Stimulated activated CD4-positive, alpha-beta T cell treated with anti-CD3 and anti-CD28 coated beads, TNF-alpha, amount 100 ng/mL, for 4 hours (primary cell): ENCODE measurements around the gene RARRES2.

ENCODE experiments used
- DNase-seq, 3 experiments: peaks; one replicate each; pipeline ENCODE4 v3.0.0-alpha.2; 2020; ENCODE audit warnings: low read depth in 3 of 3

Gene RARRES2

DNA sequence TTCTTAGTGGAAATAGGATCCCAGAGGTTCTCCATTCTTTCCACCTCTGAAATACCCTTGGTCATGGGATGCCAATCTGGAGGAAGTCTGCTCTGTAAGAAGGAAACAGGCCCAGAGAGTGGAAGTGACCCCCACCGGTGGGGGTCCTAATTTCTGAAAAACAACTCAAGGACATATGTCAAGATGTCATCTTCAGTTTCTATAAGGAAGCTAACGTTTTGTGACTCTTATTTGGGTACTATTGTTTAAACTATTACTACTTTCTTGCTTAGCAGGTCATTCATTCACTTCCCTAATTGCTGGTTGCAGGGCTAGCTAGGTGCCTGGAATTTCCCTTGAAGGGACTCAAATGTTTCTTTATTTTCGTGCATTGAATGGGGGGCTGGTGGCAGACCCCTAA, 35.8 kb upstream of the RARRES2 start:
- DNase-seq, result no peak

DNA sequence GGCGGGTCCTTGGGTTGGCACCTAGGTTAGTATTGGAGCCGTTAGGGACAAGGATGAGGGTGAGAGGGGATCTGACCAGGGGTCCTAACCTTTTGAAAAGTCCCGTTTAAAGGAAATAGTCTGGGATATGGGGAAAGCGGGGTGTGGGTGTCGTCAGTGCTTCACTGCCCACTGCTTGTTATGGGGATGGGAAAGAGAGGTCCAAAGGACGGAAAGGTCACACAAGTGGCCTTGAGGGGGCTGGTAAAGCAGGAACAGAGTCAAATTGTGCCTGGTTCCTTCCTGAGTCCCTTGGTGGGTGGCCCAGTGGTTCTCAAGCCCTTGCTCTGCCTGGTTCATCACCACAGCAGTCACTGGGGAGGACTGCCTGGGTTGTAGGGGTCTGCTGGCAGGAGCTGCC, 35.1 kb upstream of the RARRES2 start:
- no peak for DNase-seq

DNA sequence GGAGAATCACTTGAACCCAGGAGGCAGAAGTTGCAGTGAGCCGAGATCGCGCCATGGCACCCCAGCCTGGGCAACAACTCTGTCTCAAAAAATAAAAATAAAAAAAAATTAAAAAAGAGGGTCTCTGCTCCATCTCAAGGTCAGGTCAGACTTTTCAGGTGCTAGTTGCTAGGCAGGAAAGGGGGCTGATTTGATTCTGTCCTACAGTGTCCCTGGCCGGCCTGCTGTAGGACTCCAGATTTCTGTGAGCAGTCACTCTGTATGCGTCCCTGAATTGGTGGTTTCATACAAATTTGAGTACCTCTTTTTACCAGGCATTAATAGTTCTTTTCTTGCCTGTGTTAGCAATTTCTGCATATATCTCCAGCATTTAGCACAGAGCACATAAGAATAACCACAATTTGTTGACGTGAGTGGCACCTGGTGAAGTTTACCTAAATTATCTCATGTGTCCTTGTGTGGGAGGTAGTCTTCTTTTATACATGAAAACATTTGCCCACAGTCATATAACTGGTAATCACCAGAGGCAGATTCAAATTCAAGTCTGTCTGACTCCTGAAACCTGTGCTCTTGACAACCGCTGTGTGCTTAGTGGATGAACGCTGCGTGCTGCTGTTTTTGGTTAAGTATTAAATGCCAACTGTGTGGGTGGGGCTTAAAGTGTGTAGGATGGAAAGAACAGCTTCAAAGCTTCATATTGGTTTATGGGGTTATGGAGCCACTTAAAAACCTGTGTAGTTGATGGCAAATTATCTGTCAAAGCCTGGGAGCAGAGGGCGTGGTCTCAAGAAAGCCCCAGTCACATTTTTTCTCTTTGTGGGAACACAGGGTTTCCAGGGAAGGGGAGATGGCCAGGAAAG, 34.5 kb upstream of the RARRES2 start:
- peak in 1 of 3 experiments; percentile 38 for DNase-seq

- no peak for DNase-seq
Measured at GRCh38 chr7:150374472-150374871, 33.0 kb upstream of the RARRES2 start.

GRCh38 chr7:150374026-150374425, 32.6 kb upstream of the RARRES2 start:
- DNase-seq, result no peak

- DNase-seq, result no peak
Measured at GRCh38 chr7:150373049-150373801, 31.8 kb upstream of the RARRES2 start.

GRCh38 chr7:150372271-150373048, 31.0 kb upstream of the RARRES2 start:
- DNase-seq, result no peak

DNA sequence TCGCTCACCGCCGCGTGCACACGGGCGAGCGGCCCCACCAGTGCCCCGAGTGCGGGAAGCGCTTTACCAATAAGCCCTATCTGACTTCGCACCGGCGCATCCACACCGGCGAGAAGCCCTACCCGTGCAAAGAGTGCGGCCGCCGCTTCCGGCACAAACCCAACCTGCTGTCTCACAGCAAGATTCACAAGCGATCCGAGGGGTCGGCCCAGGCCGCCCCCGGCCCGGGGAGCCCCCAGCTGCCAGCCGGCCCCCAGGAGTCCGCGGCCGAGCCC, 30.5 kb upstream of the RARRES2 start:
- no peak for DNase-seq

DNA sequence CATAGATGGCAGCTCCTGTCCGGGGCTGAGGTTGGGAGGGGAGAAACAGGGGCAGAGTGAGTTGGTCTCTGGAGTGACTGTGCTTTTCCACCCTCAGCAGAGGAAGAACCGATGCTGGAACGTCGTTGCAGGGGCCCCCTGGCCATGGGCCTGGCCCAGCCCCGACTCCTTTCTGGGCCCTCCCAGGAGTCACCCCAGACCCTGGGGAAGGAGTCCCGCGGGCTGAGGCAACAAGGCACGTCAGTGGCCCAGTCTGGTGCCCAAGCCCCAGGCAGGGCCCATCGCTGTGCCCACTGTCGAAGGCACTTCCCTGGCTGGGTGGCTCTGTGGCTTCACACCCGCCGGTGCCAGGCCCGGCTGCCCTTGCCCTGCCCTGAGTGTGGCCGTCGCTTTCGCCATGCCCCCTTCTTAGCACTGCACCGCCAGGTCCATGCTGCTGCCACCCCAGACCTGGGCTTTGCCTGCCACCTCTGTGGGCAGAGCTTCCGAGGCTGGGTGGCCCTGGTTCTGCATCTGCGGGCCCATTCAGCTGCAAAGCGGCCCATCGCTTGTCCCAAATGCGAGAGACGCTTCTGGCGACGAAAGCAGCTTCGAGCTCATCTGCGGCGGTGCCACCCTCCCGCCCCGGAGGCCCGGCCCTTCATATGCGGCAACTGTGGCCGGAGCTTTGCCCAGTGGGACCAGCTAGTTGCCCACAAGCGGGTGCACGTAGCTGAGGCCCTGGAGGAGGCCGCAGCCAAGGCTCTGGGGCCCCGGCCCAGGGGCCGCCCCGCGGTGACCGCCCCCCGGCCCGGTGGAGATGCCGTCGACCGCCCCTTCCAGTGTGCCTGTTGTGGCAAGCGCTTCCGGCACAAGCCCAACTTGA, 29.9 kb upstream of the RARRES2 start:
- no peak for DNase-seq

DNA sequence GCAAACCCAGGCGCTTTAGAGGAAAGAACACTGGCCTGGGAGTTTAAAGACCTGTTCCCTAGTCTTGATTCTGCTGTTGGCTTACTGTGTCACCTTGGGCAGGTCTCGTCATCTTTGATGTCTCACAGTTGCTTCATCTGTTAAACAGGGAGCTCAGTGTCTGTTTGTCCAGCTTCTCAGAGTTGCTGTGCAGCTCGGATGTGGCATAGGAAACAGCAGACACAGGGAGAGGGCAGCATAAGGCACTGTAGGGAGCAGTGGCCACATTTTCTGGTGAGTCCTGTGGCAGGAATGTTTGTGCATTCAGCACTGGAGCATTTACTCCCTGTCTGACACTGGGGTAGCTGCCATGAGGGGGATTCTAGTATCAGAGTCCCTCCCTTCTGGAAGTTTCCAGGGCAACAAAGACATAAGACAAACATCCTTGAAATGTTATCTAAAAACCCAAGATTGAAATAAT, 29.2 kb upstream of the RARRES2 start:
- no peak for DNase-seq

DNA sequence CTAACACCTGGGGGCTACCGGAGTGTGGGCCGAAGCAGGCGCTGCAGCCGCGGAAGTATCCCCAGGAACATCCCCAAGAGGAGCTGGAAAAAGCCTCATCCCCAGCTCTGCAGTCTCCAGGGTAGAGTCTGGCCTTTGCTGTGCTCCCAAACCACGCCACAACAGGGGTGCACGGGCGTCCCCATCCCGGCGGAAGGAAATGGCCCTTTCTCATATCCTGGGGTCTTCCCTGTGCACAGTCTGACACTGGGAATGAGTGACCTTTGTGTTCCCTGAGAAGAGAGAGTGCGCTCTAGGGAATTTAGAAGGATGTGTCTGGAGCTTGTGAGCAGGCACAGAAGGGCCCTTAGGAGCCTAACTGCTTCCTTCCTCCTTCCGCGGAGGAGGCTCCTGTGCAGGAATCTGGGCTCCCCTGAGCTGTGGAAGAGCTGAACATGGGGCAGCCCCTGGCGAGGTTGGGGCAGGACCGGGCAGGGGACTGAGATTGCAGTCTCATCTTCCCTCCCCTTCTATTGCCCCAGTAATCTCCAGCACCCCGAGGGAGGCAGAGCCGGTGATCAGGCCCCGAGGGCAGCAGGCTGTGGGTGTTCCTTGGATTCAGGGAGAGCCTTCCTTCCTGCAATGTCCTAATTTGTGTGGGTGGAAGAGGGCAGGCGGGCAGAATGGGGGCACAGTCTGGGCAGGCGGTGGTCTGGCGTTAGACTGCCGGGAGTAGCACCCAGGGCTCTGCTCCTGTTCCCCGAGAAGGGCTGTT, 28.5 kb upstream of the RARRES2 start:
- DNase-seq, result no peak

GRCh38 chr7:150368884-150369747, 27.7 kb upstream of the RARRES2 start:
- DNase-seq, result peak; percentile 60 to 64 (median 64)

GRCh38 chr7:150368096-150368883, 26.9 kb upstream of the RARRES2 start, which contains the start of gene REPIN1:
REPIN1 (plus strand) TSS chr7:150368822; CDS start chr7:150369712, 890 bp downstream.
- DNase-seq, result peak; percentile 58 to 76 (median 63)

- DNase-seq, result peak in 1 of 3 experiments; percentile 59
Measured at GRCh38 chr7:150367677-150368095, 26.3 kb upstream of the RARRES2 start.

DNA sequence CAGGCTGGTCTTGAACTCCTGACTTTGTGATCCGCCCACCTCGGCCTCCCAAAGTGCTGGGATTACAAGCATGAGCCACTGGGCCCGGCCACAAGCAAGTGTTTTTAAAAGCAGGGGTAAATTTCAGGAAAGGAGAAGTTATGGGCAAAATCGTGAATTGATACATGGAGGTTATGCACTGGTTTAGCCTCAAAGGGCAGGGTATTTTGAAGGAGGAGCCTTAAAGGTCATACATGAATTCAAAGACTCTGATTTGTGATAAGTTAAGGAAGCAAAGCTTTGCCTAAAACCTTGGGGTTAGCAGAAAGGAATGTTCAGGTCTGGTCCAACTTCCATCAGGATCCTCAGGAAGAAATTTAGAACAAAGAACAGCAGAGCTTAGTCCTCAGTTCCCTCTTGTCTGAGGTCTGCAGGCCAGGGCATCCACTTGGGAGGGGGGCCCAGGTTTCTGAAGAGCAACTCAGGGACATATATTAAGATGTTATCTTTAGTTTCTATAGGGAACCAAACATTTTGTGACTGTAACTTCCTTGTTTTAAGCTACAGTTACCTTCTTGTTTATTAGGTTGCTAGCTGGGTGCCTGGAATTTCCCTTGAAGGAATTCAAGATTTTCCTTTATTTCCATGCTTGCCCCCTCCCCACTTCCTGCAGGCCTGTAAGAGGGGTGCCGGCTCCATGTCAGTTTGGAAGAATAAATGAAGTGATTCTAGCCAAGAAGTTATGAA, 24.4 kb upstream of the RARRES2 start:
- DNase-seq, result no peak

DNA sequence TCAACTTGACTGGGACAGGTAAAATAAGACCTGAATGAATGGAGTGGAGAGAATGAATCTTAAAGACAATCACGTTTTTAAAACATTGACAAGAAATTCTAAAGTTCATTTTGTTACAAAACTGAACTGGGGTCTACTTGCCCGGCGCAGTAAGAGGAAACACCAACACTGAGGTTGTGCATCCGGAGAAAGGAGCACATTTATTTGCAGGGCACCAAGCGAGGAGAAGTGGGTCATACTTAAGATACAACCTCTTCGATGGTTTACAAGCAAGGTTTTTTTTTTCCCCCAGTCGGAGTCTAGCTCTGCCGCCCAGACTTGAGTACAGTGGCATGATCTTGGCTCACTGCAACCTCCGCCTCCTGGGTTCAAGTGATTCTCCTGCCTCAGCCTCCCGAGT, 23.8 kb upstream of the RARRES2 start:
- no peak for DNase-seq

DNA sequence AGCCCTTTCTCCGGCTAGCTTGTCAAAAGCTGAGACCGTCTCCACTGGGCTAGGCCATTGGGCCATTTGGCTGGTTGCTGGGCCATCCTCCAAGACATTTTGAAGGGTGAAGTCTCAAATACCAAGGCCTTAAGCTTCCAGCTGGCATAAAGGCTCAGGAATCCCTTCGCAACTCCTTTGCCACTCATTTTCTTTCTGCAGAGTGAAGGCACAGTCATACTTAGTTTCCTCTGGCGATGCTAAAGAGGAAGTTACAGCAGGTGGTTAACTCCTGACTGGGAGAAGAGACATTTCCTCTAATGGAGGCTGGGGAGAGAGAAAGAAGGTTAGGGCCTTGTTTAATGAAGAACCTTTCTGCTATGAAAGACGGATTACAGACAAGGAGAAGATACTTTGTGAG, 22.4 kb upstream of the RARRES2 start:
- no peak for DNase-seq

- no peak for DNase-seq
Measured at GRCh38 chr7:150363370-150363769, 21.9 kb upstream of the RARRES2 start.
